H9 (cell line): ENCODE data around the gene CELF4. TPM values are rescaled to one million over a fixed set of nuclear protein-coding genes. Genes with fewer than 3 reads are reported as not detected.

Source experiments
- DNase-seq: peaks from one replicate; pipeline ENCODE4 v3.0.0-alpha.2; 2017
- H2AFZ ChIP-seq: one replicate; pipeline ENCODE4 v1.6.1; 2013; ENCODE audit warnings: mild to moderate bottlenecking, low read length, control low read depth, moderate library complexity
- H2AK5ac ChIP-seq: 2 replicates; pipeline ENCODE4 v1.6.1; 2013; ENCODE audit warnings: low read length, control low read depth, mixed read lengths; ENCODE audit not compliant: insufficient read length
- H2BK120ac ChIP-seq: one replicate; pipeline ENCODE4 v1.6.1; 2013; ENCODE audit warnings: low read depth, mild to moderate bottlenecking, low read length, control low read depth, inconsistent platforms; ENCODE audit not compliant: poor library complexity, severe bottlenecking
- H2BK12ac ChIP-seq: 2 replicates; pipeline ENCODE4 v1.6.1; 2013; ENCODE audit warnings: low read length, control low read depth, mixed read lengths, low read depth; ENCODE audit not compliant: insufficient read length
- H2BK15ac ChIP-seq: 2 replicates; pipeline ENCODE4 v1.6.1; 2013; ENCODE audit warnings: low read depth, low read length, control low read depth
- H2BK20ac ChIP-seq: one replicate; pipeline ENCODE4 v1.6.1; 2013; ENCODE audit warnings: low read depth, mild to moderate bottlenecking, low read length, control low read depth, inconsistent platforms; ENCODE audit not compliant: poor library complexity, severe bottlenecking
- H2BK5ac ChIP-seq: 2 replicates; pipeline ENCODE4 v1.6.1; 2013; ENCODE audit warnings: low read length, control low read depth, mixed read lengths; ENCODE audit not compliant: insufficient read length
- H3K14ac ChIP-seq: 2 replicates; pipeline ENCODE4 v1.6.1; 2013; ENCODE audit warnings: low read length, control low read depth; ENCODE audit not compliant: insufficient read depth
- H3K18ac ChIP-seq: 2 replicates; pipeline ENCODE4 v1.6.1; 2013; ENCODE audit warnings: low read depth, mild to moderate bottlenecking, mixed read lengths, low read length, control low read depth; ENCODE audit not compliant: insufficient read length
- H3K23ac ChIP-seq: 2 replicates; pipeline ENCODE4 v1.6.1; 2013; ENCODE audit warnings: low read length, control low read depth, mixed read lengths, low read depth; ENCODE audit not compliant: insufficient read length
- H3K23me2 ChIP-seq: 2 replicates; pipeline ENCODE4 v1.6.1; 2013; ENCODE audit warnings: low read depth, mild to moderate bottlenecking, mixed read lengths, low read length, control low read depth; ENCODE audit not compliant: insufficient read length, poor library complexity, severe bottlenecking
- H3K27ac ChIP-seq: 2 replicates; pipeline ENCODE4 v1.5.1; 2013; ENCODE audit warnings: low read length, control low read depth, mixed read lengths, low read depth; ENCODE audit not compliant: insufficient read length
- H3K27me3 ChIP-seq: 2 replicates; pipeline ENCODE4 v1.6.1; 2013; ENCODE audit warnings: low read length, control low read depth, inconsistent platforms; ENCODE audit not compliant: insufficient read depth
- H3K4ac ChIP-seq: 2 replicates; pipeline ENCODE4 v1.6.1; 2013; ENCODE audit warnings: low read depth, mild to moderate bottlenecking, control low read depth, inconsistent platforms, low read length, moderate library complexity
- H3K4me1 ChIP-seq: 2 replicates; pipeline ENCODE4 v1.6.1; 2013; ENCODE audit warnings: low read length, control low read depth, inconsistent platforms; ENCODE audit not compliant: insufficient read depth
- H3K4me2 ChIP-seq: 2 replicates; pipeline ENCODE4 v1.6.1; 2013; ENCODE audit warnings: low read length, control low read depth, mixed read lengths; ENCODE audit not compliant: insufficient read length, insufficient read depth
- H3K56ac ChIP-seq: 2 replicates; pipeline ENCODE4 v1.6.1; 2013; ENCODE audit warnings: low read depth, mild to moderate bottlenecking, mixed read lengths, low read length, control low read depth; ENCODE audit not compliant: insufficient read length
- H3K79me1 ChIP-seq: 2 replicates; pipeline ENCODE4 v1.6.1; 2013; ENCODE audit warnings: low read depth, mild to moderate bottlenecking, moderate library complexity, low read length, control low read depth, inconsistent platforms; ENCODE audit not compliant: insufficient read depth, poor library complexity, severe bottlenecking
- H3K79me2 ChIP-seq: 2 replicates; pipeline ENCODE4 v1.6.1; 2013; ENCODE audit warnings: low read length, control low read depth, inconsistent platforms; ENCODE audit not compliant: insufficient read depth
- H3K9ac ChIP-seq: 2 replicates; pipeline ENCODE4 v1.6.1; 2013; ENCODE audit warnings: low read length, control low read depth, mixed read lengths; ENCODE audit not compliant: insufficient read length; ENCODE audit errors: extremely low read depth
- H3K9me3 ChIP-seq: one replicate; pipeline ENCODE4 v1.6.1; 2013; ENCODE audit warnings: low read depth, low read length, inconsistent platforms; ENCODE audit not compliant: control insufficient read depth
- H3T11ph ChIP-seq: one replicate; pipeline ENCODE4 v1.6.1; 2013; ENCODE audit warnings: mild to moderate bottlenecking, low read length, control low read depth, inconsistent platforms
- H4K20me1 ChIP-seq: one replicate; pipeline ENCODE4 v1.6.1; 2013; ENCODE audit not compliant: control insufficient read depth, insufficient read length, insufficient read depth
- H4K5ac ChIP-seq: 2 replicates; pipeline ENCODE4 v1.6.1; 2013; ENCODE audit warnings: low read depth, mild to moderate bottlenecking, mixed read lengths, low read length, control low read depth; ENCODE audit not compliant: insufficient read length
- H4K8ac ChIP-seq: replicated peaks from 2 replicates; pipeline ENCODE4 v1.6.1; 2013; ENCODE audit warnings: low read length, control low read depth, mixed read lengths, low read depth; ENCODE audit not compliant: insufficient read length
- H4K91ac ChIP-seq: 2 replicates; pipeline ENCODE4 v1.6.1; 2013; ENCODE audit warnings: low read depth, mild to moderate bottlenecking, moderate library complexity, mixed read lengths, low read length, control low read depth; ENCODE audit not compliant: insufficient read length
- H3K27ac Mint-ChIP-seq, 3 experiments: 2 replicates in 2 of 3; 3 replicates in 1 of 3; pipeline ENCODE4 v1.8.0; 2020 to 2021; ENCODE audit warnings: mixed read lengths in 3 of 3, mild to moderate bottlenecking in 1 of 3, moderate library complexity in 1 of 3
- H3K27me3 Mint-ChIP-seq: 2 replicates; pipeline ENCODE4 v1.8.0; 2021; ENCODE audit warnings: low read depth, mild to moderate bottlenecking, moderate library complexity, mixed read lengths
- H3K36me3 Mint-ChIP-seq, 3 experiments: 2 replicates in 2 of 3; 3 replicates in 1 of 3; pipeline ENCODE4 v1.8.0; 2020 to 2021; ENCODE audit warnings: low read depth in 3 of 3, mixed read lengths in 3 of 3; ENCODE audit not compliant: insufficient read depth in 1 of 3
- H3K4me1 Mint-ChIP-seq, 2 experiments: 2 replicates each; pipeline ENCODE4 v1.8.0; 2020; ENCODE audit warnings: mixed read lengths in 2 of 2
- H3K4me3 Mint-ChIP-seq, 2 experiments: 2 replicates in 1 of 2; 3 replicates in 1 of 2; pipeline ENCODE4 v1.8.0; 2020 to 2021; ENCODE audit warnings: mild to moderate bottlenecking in 2 of 2, mixed read lengths in 2 of 2, moderate library complexity in 1 of 2
- H3K9me3 Mint-ChIP-seq, 2 experiments: 2 replicates in 1 of 2; 3 replicates in 1 of 2; pipeline ENCODE4 v1.8.0; 2020; ENCODE audit warnings: mild to moderate bottlenecking in 2 of 2, mixed read lengths in 2 of 2, moderate library complexity in 1 of 2
- CTCF ChIP-seq: fragments of 200-600 bp; sonication (generic); conservative IDR thresholded peaks from 3 replicates; pipeline ENCODE4 v1.8.0; 2021; ENCODE audit warnings: antibody characterized with exemption, mild to moderate bottlenecking
- WGBS: extraction: QIAGEN DNeasy Blood & Tissue Kit; methylation state at CpG from one replicate; pipeline ENCODE4 v1.1.7; 2013; ENCODE audit warnings: missing lambda C conversion rate, low lambda C conversion rate, mixed read lengths; ENCODE audit not compliant: insufficient read length; ENCODE audit errors: extremely low coverage; 5-methylcytosine and 5-hydroxymethylcytosine counted together
- total RNA-seq: library from RNA; stranded (reverse); gene quantifications from 2 replicates; pipeline ENCODE4 v1.2.1, GENCODE V29; 2021

CELF4 gene
- total RNA-seq, 1 experiment from 2014 or later: 1.1 TPM

- Histone ChIP-seq H2AK5ac (no peak overlapping the region), H2BK12ac (no peak overlapping the region), H3K27me3 (no peaks in the 10 kb centered on the region; the same call in 1 of the 2 replicates), H4K8ac (no peak overlapping the region), H2BK15ac (no peak overlapping the region), H3K79me2 (no peaks in the 10 kb centered on the region), H3K18ac (no peak overlapping the region), H3K79me1 (no peaks in the 10 kb centered on the region), H3K4me2 (no peak overlapping the region), H2BK5ac (no peak overlapping the region), H4K91ac (no peak overlapping the region), H2BK20ac (no peak overlapping the region), H3K9ac (no peak overlapping the region), H3K23me2 (no peaks in the 10 kb centered on the region), H3K9me3 (no peaks in the 10 kb centered on the region), H3K56ac (no peak overlapping the region), H3K4me1 (no peaks in the 10 kb centered on the region), H2BK120ac (no peak overlapping the region), H3T11ph (no peak overlapping the region), H4K20me1 (no peaks in the 10 kb centered on the region), H3K23ac (no peak overlapping the region), H3K27ac (no peak overlapping the region), H3K4ac (no peak overlapping the region), H4K5ac (no peak overlapping the region), H3K14ac (peak overlapping the region; percentile 36; the same call in 1 of the 2 replicates), H2AFZ (no peak overlapping the region)
- Mint-ChIP-seq H3K4me3 (no peak overlapping the region), H3K4me1 (peaks cover 8 to 12% of the 10 kb centered on the region in 2 experiments), H3K36me3 (no peaks in the 10 kb centered on the region), H3K9me3 (no peaks in the 10 kb centered on the region), H3K27me3 (peaks cover 27% of the 10 kb centered on the region), H3K27ac (no peak overlapping the region)
- DNase-seq: no peak
- no CpG with 5 or more reads among the region's 12 CpGs for WGBS
- no peak for TF ChIP-seq CTCF
These were observed 16.8 kb downstream of the CELF4 start for GRCh38 chr18:37548679-37549289.
